Stimulated activated CD4-positive, alpha-beta T cell treated with anti-CD3 and anti-CD28 coated beads, Interleukin-4, amount 100 ng/mL, for 4 hours (primary cell): Measurements from ENCODE around the gene HOXC11.

Experiments
- DNase-seq, 2 experiments: peaks; one replicate each; pipeline ENCODE4 v3.0.0-alpha.2; 2020

The HOXC11 gene

DNA sequence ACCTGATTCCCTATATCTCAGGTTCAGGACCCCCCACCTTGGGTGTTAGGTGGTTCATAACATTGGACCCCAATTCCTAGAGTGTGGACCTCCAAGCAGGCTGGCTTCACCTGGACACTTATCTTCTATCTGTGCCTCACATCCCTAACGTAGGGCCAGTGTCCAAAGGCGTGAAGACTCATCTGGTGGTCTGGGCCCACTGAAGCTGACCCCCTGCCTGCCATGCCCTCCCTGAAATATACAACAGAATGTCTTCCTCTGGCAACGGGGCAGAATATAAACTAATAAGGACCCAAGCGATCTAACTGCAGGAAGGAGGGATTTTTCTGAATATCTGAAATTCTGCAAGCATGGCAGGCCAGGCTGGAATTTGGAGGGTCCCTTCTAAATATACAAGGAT lies 28.7 kb upstream of the HOXC11 start:
- DNase-seq: no peak

GRCh38 chr12:53944907-53945847 lies 27.7 kb upstream of the HOXC11 start:
- no peak for DNase-seq

DNA sequence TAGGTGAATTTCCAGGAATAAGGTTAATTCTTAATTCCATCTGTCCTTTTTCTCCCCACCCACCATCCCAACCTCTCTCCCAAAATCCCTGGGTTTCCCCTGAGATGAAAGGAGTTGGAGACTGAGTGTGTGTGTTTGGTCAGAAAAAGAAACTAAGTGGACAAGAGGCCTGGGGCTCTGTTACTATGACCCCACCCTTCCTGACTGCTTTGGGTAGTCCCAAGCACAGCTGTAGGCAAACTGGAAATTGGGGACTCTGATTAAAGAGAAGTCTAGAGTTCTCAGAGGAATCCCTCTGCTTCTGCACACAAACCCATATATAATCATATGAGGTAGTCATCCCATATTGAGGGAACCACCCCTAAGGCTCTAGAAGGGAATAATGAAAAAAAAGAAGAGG lies 25.2 kb upstream of the HOXC11 start:
- no peak for DNase-seq

- no peak for DNase-seq
These were observed 24.0 kb upstream of the HOXC11 start for GRCh38 chr12:53948650-53949593.

GRCh38 chr12:53949631-53950436 lies 23.1 kb upstream of the HOXC11 start:
- DNase-seq: no peak

DNA sequence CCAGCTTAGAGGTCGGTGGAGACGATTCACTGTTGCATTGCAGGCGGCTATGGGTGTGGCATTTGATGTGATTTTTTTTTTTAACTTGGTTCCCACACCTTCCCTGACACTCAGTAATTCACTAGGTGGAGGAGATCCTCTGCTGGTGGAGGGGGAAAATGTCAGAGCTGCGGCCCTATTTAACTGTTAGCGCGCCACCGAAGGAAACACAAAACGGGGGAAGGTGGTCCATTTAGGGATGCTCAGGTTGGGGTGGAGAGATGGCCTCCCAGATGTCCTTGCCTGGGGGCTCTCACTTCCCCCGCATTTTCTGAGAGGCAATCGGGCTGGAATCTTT lies 22.5 kb upstream of the HOXC11 start:
- DNase-seq: no peak

- DNase-seq: no peak
These were observed 21.9 kb upstream of the HOXC11 start for GRCh38 chr12:53950789-53951576.

DNA sequence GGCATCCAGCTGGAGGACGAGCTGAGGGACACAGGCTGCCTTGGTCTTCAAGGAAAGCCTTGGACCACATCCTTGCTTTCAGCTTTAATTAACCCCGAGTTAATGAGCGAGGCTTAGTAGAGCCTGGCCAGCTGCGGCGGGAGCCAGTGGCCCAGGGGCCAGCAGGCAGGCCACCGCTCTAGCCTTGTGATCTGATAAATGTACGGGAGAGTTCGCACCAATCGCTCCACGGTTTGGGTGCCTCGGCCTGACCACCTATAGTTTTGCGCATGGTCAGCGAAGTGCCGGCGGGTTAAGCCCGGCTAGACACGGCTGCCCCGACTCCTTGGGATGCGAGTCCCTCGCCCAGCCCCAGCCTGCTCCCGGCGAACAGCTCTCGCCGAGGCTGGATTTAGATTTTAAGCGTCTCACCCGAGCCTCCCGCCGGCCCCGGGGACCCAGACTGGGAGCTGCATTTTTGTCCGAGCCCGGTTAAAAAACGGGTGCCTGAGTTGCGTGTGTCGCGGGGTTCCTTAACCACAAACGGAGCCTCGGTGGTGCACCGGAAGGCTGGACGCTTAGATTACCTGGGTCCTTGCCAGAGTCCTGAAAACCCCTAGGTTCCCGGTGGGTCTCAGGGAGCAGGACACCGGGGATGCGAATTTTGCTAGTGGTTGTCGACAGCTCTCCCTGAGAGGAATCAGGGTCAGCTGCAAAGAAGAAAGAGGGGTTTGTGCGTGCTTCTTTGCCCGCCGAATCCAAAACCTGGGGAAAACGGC lies 21.2 kb upstream of the HOXC11 start:
- no peak for DNase-seq

GRCh38 chr12:53952335-53952694 lies 20.6 kb upstream of the HOXC11 start:
- DNase-seq: no peak

DNA sequence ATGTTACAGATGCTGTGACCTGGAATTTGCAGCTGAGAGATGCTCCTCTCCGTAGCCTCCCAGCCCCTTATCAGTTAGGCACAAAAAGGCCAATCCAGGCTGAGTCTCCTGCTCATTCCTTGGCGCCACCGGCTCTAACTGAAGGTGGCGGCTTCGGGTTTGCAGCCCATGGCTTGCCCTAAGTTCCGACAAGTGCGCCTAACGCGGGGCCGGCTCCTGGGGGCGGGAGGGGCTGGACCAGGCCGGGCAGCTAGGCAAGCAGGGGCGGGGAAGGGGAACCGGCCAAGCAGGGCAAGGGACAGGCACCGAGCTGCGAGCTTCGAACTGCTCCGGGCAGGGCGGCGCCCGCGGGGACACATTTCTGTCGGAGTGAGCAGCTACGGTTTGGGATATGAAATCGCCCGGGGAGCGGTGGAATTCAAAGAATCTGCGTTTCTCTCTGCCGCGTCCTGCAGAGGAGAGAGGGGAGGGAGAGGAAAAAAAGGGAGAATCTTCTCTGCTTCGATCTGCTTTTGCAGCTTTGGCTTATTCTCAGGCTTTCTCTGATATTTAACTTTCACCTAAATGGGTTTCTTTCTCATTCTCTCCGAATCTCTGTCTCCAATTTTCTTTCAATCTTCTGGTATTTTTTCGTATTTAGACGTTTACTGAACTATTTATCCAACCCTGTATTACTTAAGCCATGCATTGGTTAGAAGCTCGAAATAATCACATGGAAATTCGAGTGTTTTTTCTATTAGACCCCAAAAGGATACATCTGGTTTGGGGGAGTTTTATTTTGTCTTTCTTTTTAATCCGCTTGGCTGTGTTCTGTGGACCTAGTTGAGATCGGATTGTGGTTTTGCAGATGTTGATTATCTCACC lies 19.8 kb upstream of the HOXC11 start:
- DNase-seq: no peak

DNA sequence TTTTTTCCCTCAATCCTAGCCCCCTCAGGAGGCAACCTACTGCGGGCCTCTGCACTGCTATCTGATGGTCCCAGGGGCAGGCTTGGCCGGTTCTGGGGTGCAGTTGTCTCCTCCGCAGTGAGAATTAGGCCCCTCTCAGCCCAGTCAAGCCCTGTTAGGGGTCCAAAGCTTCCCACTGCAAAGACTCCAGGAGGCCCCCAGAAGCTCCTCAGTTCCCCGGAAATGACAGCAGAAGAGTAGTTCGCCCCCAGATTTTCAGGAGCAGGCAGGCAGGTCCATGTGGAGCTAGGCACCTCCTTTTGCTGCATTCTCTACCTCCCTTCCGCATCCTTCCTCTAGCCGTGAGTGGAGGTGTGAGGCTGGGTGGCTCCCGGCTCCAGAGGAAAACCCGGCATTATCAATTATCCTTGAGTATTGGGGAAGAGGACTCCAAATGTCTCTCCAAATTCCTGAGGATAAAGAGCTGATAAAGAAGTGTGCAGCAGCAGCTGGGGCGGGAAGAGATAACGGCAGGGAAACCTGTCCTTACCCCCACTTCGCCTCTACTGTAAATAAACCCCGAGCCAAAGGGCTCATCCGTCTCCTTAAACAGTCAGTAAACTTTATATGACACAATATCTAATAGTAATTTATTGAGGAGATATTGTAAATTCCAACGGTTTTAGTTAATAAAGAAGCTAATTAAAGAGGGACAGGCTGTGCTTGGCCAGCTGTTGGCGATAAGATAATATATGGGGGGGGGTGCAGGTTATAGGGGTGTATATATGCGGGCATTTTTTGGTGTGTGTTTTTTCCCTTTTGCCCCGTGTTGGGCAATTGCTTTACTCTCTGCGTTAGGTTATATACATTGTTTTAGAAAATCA lies 18.9 kb upstream of the HOXC11 start:
- DNase-seq: no peak

- DNase-seq: no peak
These were observed 18.3 kb upstream of the HOXC11 start, which contains the start of gene HOXC12 for GRCh38 chr12:53954694-53955035. Gene HOXC12, plus strand, starts transcription at chr12:53954903. Its CDS starts 27 bp downstream, at chr12:53954930.

DNA sequence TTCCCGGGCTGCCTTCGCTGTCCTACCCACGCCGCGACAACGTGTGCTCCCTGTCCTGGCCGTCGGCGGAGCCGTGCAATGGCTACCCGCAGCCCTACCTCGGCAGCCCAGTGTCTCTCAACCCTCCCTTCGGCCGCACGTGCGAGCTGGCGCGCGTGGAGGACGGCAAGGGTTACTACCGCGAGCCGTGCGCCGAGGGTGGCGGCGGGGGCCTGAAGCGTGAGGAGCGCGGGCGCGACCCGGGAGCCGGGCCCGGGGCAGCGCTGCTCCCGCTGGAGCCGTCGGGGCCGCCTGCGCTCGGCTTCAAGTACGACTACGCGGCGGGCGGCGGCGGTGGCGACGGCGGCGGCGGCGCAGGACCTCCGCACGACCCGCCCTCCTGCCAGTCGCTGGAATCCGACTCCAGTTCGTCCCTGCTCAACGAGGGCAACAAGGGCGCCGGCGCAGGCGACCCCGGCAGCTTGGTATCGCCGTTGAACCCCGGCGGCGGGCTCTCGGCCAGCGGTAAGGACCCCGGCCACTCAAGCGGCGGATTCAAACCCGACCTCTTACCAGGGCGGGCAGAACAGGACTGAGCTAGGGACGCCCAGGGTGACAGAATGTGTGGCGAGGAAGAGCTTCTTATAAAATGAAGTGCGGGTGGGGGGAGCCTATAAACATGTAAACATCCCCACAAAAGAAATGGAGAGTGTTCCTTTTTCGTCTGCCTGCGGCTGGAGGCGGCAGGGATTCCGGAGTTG lies 17.7 kb upstream of the HOXC11 start:
- DNase-seq: no peak

GRCh38 chr12:53955776-53956250 lies 17.1 kb upstream of the HOXC11 start:
- DNase-seq: no peak

- no peak for DNase-seq
These were observed 16.6 kb upstream of the HOXC11 start for GRCh38 chr12:53956251-53956887.

- no peak for DNase-seq
These were observed 15.9 kb upstream of the HOXC11 start for GRCh38 chr12:53956914-53957536.

- no peak for DNase-seq
These were observed 14.8 kb upstream of the HOXC11 start for GRCh38 chr12:53958128-53958527.
